Mucosa of stomach (tissue), 1 donor: ENCODE data around the gene MEIS1.

ENCODE experiments used
- H3K27me3 ChIP-seq: one replicate; pipeline ENCODE4 v1.7.0; 2013; ENCODE audit warnings: mild to moderate bottlenecking, low read length; ENCODE audit not compliant: control insufficient read depth, insufficient read depth
- H3K36me3 ChIP-seq: one replicate; pipeline ENCODE4 v1.7.0; 2013; ENCODE audit warnings: low read length; ENCODE audit not compliant: control insufficient read depth, insufficient read depth
- H3K4me1 ChIP-seq: one replicate; pipeline ENCODE4 v1.7.0; 2013; ENCODE audit warnings: mild to moderate bottlenecking, low read length; ENCODE audit not compliant: control insufficient read depth, insufficient read depth
- H3K4me3 ChIP-seq: one replicate; pipeline ENCODE4 v1.7.0; 2013; ENCODE audit warnings: low read length
- H3K9ac ChIP-seq: one replicate; pipeline ENCODE4 v1.7.0; 2013; ENCODE audit warnings: mild to moderate bottlenecking, low read length, moderate library complexity
- H3K9me3 ChIP-seq: one replicate; pipeline ENCODE4 v1.7.0; 2013; ENCODE audit warnings: mild to moderate bottlenecking, low read length, moderate library complexity; ENCODE audit not compliant: control insufficient read depth
- donor health status: Pancreatic carcinoma.

The MEIS1 gene

DNA sequence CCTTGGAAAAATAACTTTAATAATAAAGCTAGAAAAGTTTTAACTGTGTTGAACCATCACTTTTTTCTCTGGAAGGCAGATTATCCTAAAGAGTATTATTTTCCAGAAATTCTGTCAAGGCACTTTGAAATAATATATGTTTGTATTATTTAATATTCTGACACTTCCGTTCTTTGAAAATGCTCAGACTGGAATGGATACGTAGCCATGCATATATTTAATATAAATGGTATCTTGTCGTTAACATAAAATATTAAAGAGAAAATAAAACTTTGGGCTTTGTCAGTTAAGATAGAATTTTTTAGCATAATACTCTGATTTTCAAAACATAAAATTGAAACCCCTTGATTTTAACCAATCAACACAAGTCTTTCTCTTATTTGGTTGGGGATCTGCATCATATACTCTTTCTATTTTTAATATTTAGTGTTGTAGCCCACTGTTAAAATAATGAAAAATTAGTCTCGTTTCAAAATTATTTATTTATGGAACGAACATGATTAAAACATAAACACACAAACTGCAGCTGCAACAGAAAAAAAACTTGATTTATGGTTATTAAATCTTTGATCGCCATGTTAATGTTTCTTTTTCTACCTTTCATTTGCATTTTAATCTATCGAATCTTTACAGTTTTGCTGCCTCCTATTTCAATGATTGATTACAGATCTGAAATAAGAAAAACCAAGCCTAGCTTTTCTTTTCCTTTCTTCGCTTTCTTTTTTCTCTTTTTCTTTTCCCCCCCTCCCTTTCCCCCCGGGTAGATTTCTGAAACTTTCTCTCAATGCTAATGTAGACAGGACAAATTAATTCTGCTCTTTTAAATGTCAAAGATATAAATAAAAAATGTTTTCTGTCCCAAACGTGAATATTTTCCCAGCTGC lies 145.5 kb downstream of the MEIS1 start:
- H3K27me3 ChIP-seq: peaks cover 29% of the 10 kb centered on the region
- no peaks in the 10 kb centered on the region for H3K9me3 ChIP-seq
- H3K4me3 ChIP-seq: peak overlapping the region; percentile 86
- H3K36me3 ChIP-seq: no peaks in the 10 kb centered on the region
- H3K4me1 ChIP-seq: peaks cover 35% of the 10 kb centered on the region
- H3K9ac ChIP-seq: peak overlapping the region; percentile 88

DNA sequence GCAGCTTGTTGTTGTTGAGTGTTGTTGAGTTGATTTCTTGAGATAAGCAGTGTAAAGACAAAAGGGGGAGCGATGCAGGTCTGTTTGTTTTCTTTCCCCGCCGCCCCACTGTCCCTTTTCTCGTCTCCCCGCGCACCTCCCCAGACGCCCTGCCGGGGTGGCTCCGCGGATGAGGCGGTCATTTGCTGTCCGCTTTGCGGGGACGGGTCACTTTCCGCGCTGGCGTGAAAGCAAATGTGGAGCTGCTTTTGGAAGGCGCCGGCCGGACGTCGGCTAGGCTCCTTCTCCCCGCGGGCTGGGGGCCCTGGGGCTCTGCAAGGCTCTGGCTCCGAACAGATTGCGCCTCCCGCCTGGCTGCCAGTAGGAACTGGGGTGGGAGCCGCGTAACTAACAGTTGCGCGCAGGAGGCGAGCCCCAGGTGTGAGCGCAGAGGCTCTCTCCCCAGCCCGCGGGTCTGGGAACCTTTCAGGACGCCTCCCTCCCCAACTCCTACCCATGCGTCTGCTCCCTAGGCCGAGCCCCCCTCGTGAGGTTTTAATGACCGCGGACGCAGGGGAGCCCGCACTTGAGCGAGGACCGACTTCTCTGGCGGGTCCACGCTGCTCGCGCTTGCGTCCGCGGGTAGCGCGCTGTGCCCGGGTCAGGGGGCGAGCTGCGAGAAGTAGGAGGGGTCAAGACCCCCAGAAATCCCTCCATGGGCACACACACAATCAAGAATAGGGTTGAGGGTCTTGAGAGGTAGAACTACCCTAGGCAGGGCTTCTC lies 146.6 kb downstream of the MEIS1 start:
- Histone ChIP-seq H3K9me3 (no peaks in the 10 kb centered on the region), H3K36me3 (no peaks in the 10 kb centered on the region), H3K9ac (peak overlapping the region; percentile 88), H3K27me3 (peaks cover 26% of the 10 kb centered on the region), H3K4me3 (peak overlapping the region; percentile 86), H3K4me1 (peaks cover 34% of the 10 kb centered on the region)

GRCh38 chr2:66582104-66582986 lies 147.4 kb downstream of the MEIS1 start:
- Histone ChIP-seq H3K36me3 (no peaks in the 10 kb centered on the region), H3K4me1 (peaks cover 29% of the 10 kb centered on the region), H3K9ac (peak overlapping the region; percentile 88), H3K27me3 (peaks cover 18% of the 10 kb centered on the region), H3K4me3 (peak overlapping the region; percentile 86), H3K9me3 (no peaks in the 10 kb centered on the region)

GRCh38 chr2:66582987-66583880 lies 148.3 kb downstream of the MEIS1 start:
- Histone ChIP-seq H3K27me3 (peaks cover 16% of the 10 kb centered on the region), H3K4me1 (peaks cover 23% of the 10 kb centered on the region), H3K4me3 (no peak overlapping the region)

GRCh38 chr2:66583881-66584280 lies 149.0 kb downstream of the MEIS1 start:
- H3K9ac ChIP-seq: peak overlapping the region; percentile 7
- peaks cover 16% of the 10 kb centered on the region for H3K27me3 ChIP-seq

More at GRCh38 chr2:66582987-66583880, 148.3 kb downstream of the MEIS1 start:
- Histone ChIP-seq H3K9me3 (no peaks in the 10 kb centered on the region), H3K9ac (peak overlapping the region; percentile 88), H3K36me3 (no peaks in the 10 kb centered on the region)

GRCh38 chr2:66585587-66585986 lies 150.7 kb downstream of the MEIS1 start:
- H3K4me1 ChIP-seq: peaks cover 12% of the 10 kb centered on the region
- no peaks in the 10 kb centered on the region for H3K36me3 ChIP-seq
- H3K4me3 ChIP-seq: no peak overlapping the region
- H3K27me3 ChIP-seq: peaks cover 16% of the 10 kb centered on the region
- no peak overlapping the region for H3K9ac ChIP-seq
- H3K9me3 ChIP-seq: no peaks in the 10 kb centered on the region

More at GRCh38 chr2:66583881-66584280, 149.0 kb downstream of the MEIS1 start:
- Histone ChIP-seq H3K4me1 (peaks cover 19% of the 10 kb centered on the region), H3K9me3 (no peaks in the 10 kb centered on the region), H3K4me3 (no peak overlapping the region), H3K36me3 (no peaks in the 10 kb centered on the region)

GRCh38 chr2:66587216-66587615 lies 152.3 kb downstream of the MEIS1 start:
- no peaks in the 10 kb centered on the region for H3K9me3 ChIP-seq
- peaks cover 8% of the 10 kb centered on the region for H3K4me1 ChIP-seq
- H3K36me3 ChIP-seq: no peaks in the 10 kb centered on the region
- no peak overlapping the region for H3K9ac ChIP-seq
- peaks cover 3% of the 10 kb centered on the region for H3K27me3 ChIP-seq
- no peak overlapping the region for H3K4me3 ChIP-seq

GRCh38 chr2:66594001-66594400 lies 159.1 kb downstream of the MEIS1 start:
- Histone ChIP-seq H3K9me3 (no peaks in the 10 kb centered on the region), H3K4me3 (no peak overlapping the region), H3K9ac (no peak overlapping the region), H3K27me3 (no peaks in the 10 kb centered on the region), H3K4me1 (no peaks in the 10 kb centered on the region), H3K36me3 (no peaks in the 10 kb centered on the region)

GRCh38 chr2:66595556-66595955 lies 160.6 kb downstream of the MEIS1 start:
- H3K4me3 ChIP-seq: no peak overlapping the region
- no peaks in the 10 kb centered on the region for H3K36me3 ChIP-seq
- no peaks in the 10 kb centered on the region for H3K27me3 ChIP-seq
- H3K9me3 ChIP-seq: no peaks in the 10 kb centered on the region
- H3K4me1 ChIP-seq: no peaks in the 10 kb centered on the region
- H3K9ac ChIP-seq: no peak overlapping the region

GRCh38 chr2:66596256-66596655 lies 161.3 kb downstream of the MEIS1 start:
- no peaks in the 10 kb centered on the region for H3K36me3 ChIP-seq

DNA sequence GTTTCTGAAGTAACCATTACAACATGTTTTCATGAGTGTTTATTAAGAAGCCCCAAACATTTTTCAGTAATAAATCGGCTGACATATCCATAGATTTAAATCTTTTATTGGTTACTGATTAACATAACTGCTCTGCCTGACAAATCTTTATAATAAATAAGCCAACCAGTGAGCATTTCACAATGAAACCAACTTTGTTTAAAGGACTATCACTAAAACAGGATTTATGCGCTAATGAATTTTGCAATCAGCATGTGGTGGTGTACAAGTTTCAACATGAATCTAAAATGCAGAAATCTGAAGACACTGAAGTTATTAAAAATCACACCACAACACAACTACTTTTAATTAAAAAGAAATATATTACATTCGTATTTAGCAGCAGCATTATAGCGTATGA lies 166.7 kb downstream of the MEIS1 start:
- no peak overlapping the region for H3K4me3 ChIP-seq
- H3K9me3 ChIP-seq: no peaks in the 10 kb centered on the region
- no peaks in the 10 kb centered on the region for H3K27me3 ChIP-seq
- no peaks in the 10 kb centered on the region for H3K36me3 ChIP-seq
- no peak overlapping the region for H3K9ac ChIP-seq
- H3K4me1 ChIP-seq: no peaks in the 10 kb centered on the region

More at GRCh38 chr2:66596256-66596655, 161.3 kb downstream of the MEIS1 start:
- Histone ChIP-seq H3K4me3 (no peak overlapping the region), H3K27me3 (no peaks in the 10 kb centered on the region), H3K4me1 (no peaks in the 10 kb centered on the region), H3K9me3 (no peaks in the 10 kb centered on the region), H3K9ac (no peak overlapping the region)
